Kidney (tissue), 14 donors: ENCODE data around the gene ZNF865. TPM values are rescaled to one million over a fixed set of nuclear protein-coding genes. Genes with fewer than 3 reads are reported as not detected.

Experiments used
- DNase-seq, 5 donors: peaks; one replicate each; pipeline ENCODE4 v3.0.0-alpha.2; 2013 to 2020
- FAIRE-seq: peaks from 2 replicates; lab custom pipeline; 2012; peaks lifted over from hg19 to GRCh38; lab: Jason Lieb, UNC
- H3K27ac ChIP-seq, 2 donors: one replicate each; pipeline ENCODE4 v1.7.0; 2013; ENCODE audit warnings: low read depth in 2 of 2, low read length in 2 of 2, inconsistent platforms in 1 of 2
- H3K27me3 ChIP-seq: one replicate; pipeline ENCODE4 v1.7.1; 2013; ENCODE audit warnings: low read length, inconsistent platforms; ENCODE audit not compliant: control insufficient read depth, insufficient read depth
- H3K36me3 ChIP-seq, 3 donors: one replicate each; pipeline versions ENCODE4 v1.7.0 to v1.7.1; 2013; ENCODE audit warnings: low read length in 3 of 3, control low read depth in 1 of 3, inconsistent platforms in 1 of 3; ENCODE audit not compliant: insufficient read depth in 3 of 3, control insufficient read depth in 2 of 3
- H3K4me1 ChIP-seq, 3 donors: one replicate each; pipeline versions ENCODE4 v1.7.0 to v1.7.1; 2013; ENCODE audit warnings: low read length in 3 of 3, inconsistent platforms in 1 of 3, low read depth in 1 of 3; ENCODE audit not compliant: control insufficient read depth in 2 of 3, insufficient read depth in 2 of 3
- H3K4me3 ChIP-seq, 3 donors: one replicate each; pipeline versions ENCODE4 v1.7.0 to v1.8.1; 2013; ENCODE audit warnings: low read length in 3 of 3, control low read depth in 1 of 3, inconsistent platforms in 1 of 3
- H3K9ac ChIP-seq, 3 donors: one replicate each; pipeline versions ENCODE4 v1.7.0 to v1.7.1; 2013; ENCODE audit warnings: low read length in 3 of 3, control low read depth in 1 of 3, inconsistent platforms in 1 of 3
- H3K9me3 ChIP-seq, 3 donors: one replicate each; pipeline versions ENCODE4 v1.7.0 to v1.7.1; 2013; ENCODE audit warnings: low read length in 3 of 3, control low read depth in 1 of 3, inconsistent platforms in 1 of 3; ENCODE audit not compliant: control insufficient read depth in 2 of 3, insufficient read depth in 1 of 3
- intact Hi-C: fragments of 100-400 bp; cut with DNase I; formaldehyde crosslinking; loops from one replicate; pipeline ENCODE4 v1.11.1; 2022
- polyA plus RNA-seq: library from polyadenylated mRNA; stranded (reverse); fragments of 350-450 nt; fragmentation: Illumina TruSeq; extraction: RNeasy Lipid Tissue Mini Kit (QIAGEN cat#74804); gene quantifications from one replicate; pipeline ENCODE4 v1.2.3, GENCODE V29; 2014; ENCODE audit warnings: low read depth, low replicate concordance; ENCODE audit not compliant: insufficient read depth
- total RNA-seq: library from RNA; stranded (reverse); fragmentation: NEBNext Ultra II Directional; extraction: Animal tissue kit (Norgen Biotek cat#: 25700); gene quantifications from one replicate; pipeline ENCODE4 v1.2.1, GENCODE V29; 2021
- TF ChIP-seq, protein P1 (sequence below): IDR thresholded peaks from 3 replicates; pipeline ENCODE4 v1.5.1; 2012; ENCODE audit warnings: mild to moderate bottlenecking, moderate library complexity, borderline replicate concordance; ENCODE audit not compliant: insufficient read depth; ENCODE audit errors: extremely low read depth
- donor health status: control.
- donor health status: control.
- donor health status: control.
- donor health status: control.
- donor health status: control.
- donor health status: DM: yes; HTN: yes; CAD: no.
- donor health status: Normal renal cell carcinoma (clear cell type).

The ZNF865 gene
- total and polyA plus RNA-seq, 2 donors from 2014 or later, result 5.8 to 17.4 TPM

DNA sequence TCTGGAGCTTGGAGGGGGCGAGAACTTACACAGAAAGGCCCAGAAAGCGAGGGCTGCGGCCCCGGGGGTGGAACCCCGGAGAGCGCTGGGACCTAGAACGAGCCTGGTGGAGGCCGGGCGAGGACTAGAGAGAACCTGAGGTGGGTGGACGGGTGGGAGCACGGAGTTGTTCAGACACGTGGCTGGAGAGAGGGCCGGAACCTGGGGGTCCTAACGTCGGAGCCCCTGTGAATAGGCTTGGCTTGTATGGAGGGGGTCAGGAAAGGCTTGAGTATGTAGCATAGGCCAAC, 38.4 kb downstream of the ZNF865 start:
- Histone ChIP-seq H3K4me3 (peak overlapping the region; percentile 53 to 79 (median 72)), H3K27me3 (no peaks in the 10 kb centered on the region), H3K9me3 (no peaks in the 10 kb centered on the region), H3K36me3 (no peaks in the 10 kb centered on the region), H3K4me1 (peaks cover 0 to 45% (median 4%) of the 10 kb centered on the region in 3 donors), H3K27ac (peak overlapping the region in 1 of 2 donors; percentile 72), H3K9ac (peak overlapping the region; percentile 30 to 71 (median 69))
- TF ChIP-seq, protein P1, sequence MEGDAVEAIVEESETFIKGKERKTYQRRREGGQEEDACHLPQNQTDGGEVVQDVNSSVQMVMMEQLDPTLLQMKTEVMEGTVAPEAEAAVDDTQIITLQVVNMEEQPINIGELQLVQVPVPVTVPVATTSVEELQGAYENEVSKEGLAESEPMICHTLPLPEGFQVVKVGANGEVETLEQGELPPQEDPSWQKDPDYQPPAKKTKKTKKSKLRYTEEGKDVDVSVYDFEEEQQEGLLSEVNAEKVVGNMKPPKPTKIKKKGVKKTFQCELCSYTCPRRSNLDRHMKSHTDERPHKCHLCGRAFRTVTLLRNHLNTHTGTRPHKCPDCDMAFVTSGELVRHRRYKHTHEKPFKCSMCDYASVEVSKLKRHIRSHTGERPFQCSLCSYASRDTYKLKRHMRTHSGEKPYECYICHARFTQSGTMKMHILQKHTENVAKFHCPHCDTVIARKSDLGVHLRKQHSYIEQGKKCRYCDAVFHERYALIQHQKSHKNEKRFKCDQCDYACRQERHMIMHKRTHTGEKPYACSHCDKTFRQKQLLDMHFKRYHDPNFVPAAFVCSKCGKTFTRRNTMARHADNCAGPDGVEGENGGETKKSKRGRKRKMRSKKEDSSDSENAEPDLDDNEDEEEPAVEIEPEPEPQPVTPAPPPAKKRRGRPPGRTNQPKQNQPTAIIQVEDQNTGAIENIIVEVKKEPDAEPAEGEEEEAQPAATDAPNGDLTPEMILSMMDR, result no peak
- FAIRE-seq, result no peak
- no peak for DNase-seq
- intact Hi-C loops, result no loop called here

DNA sequence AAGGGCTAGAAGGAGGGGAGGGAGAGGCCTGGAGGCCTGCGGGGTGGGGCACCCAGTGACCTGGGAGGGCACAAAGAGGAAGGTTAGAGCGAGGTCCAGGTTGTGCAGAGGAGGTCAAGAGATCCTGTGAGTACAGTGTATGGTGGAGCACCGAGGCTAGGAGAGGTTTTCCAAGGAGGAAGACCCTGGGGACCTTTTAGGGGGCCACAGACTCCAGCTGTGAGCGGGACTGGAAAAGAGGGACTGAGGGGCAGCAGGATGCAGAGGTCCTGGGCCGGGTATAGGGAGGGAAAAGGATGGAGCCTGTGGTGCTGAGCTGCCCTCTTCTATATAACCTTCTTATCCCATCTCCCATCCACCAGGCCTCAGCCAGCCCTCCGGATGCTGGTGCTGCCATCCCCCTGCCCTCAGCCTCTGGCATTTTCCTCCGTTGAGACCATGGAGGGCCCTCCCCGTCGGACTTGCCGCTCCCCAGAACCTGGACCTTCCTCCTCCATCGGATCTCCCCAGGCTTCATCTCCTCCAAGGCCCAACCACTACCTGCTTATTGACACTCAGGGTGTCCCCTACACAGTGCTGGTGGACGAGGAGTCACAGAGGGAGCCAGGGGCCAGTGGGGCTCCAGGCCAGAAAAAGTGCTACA, 38.9 kb downstream of the ZNF865 start:
- no peaks in the 10 kb centered on the region for H3K36me3 ChIP-seq
- H3K4me1 ChIP-seq, result peaks cover 0 to 47% (median 4%) of the 10 kb centered on the region in 3 donors
- intact Hi-C loops, result no loop called here
- H3K9ac ChIP-seq, result peak overlapping the region in 2 of 3 donors; percentile 30 to 71
- H3K27ac ChIP-seq, result peak overlapping the region in 1 of 2 donors; percentile 72
- FAIRE-seq, result no peak
- peak in 1 of 5 donors; percentile 74 for DNase-seq
- H3K9me3 ChIP-seq, result no peaks in the 10 kb centered on the region
- no peaks in the 10 kb centered on the region for H3K27me3 ChIP-seq
- TF ChIP-seq, protein P1, result no peak
- H3K4me3 ChIP-seq, result peak overlapping the region; percentile 53 to 79 (median 72)

DNA sequence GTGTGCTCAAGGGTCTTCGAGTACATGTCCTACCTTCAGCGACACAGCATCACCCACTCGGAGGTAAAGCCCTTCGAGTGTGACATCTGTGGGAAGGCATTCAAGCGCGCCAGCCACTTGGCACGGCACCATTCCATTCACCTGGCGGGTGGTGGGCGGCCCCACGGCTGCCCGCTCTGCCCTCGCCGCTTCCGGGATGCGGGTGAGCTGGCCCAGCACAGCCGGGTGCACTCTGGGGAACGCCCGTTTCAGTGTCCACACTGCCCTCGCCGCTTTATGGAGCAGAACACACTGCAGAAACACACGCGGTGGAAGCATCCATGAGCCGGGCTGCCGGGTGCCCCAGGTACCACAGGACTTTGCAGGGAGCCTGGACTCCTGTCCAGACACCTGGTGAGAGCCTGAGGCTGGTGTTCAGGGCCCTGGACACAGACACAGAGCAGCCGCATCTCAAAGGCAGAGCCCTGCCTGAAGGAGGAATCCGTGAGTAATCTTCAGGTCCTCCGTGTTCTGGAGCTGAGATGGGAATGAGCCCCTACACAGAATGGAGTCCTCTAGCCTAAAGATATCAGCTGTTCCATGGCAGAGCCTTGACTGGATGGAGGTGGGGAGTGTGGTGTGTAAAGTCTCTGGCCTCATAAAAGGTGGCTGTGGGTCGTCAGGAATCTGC, 39.5 kb downstream of the ZNF865 start:
- Histone ChIP-seq H3K9me3 (no peaks in the 10 kb centered on the region), H3K27ac (no peak overlapping the region), H3K4me3 (peak overlapping the region in 1 of 3 donors; percentile 79), H3K36me3 (no peaks in the 10 kb centered on the region), H3K27me3 (no peaks in the 10 kb centered on the region), H3K4me1 (peaks cover 0 to 47% (median 4%) of the 10 kb centered on the region in 3 donors), H3K9ac (no peak overlapping the region)
- TF ChIP-seq, protein P1, result no peak
- intact Hi-C loops, result no loop called here
- DNase-seq, result peak in 1 of 5 donors; percentile 87
- FAIRE-seq, result no peak
